A673 (cell line): ENCODE data around the gene RER1.

Source experiments
- EZH2 ChIP-seq: fragments of 200-600 bp; sonication (generic); IDR thresholded peaks from 2 replicates; pipeline ENCODE4 v1.6.1; 2017; ENCODE audit warnings: borderline replicate concordance, low read depth, mild to moderate bottlenecking, mixed read lengths, antibody characterized with exemption, low read length; ENCODE audit not compliant: poor library complexity, severe bottlenecking
- TF ChIP-seq, protein P1 (sequence below): fragments of 300-800, 200-600 bp; sonication (generic); conservative IDR thresholded peaks from 2 replicates; pipeline ENCODE4 v1.5.1; 2017; ENCODE audit warnings: low read depth, mild to moderate bottlenecking, antibody characterized with exemption, low read length, moderate library complexity, mixed read lengths

DNA sequence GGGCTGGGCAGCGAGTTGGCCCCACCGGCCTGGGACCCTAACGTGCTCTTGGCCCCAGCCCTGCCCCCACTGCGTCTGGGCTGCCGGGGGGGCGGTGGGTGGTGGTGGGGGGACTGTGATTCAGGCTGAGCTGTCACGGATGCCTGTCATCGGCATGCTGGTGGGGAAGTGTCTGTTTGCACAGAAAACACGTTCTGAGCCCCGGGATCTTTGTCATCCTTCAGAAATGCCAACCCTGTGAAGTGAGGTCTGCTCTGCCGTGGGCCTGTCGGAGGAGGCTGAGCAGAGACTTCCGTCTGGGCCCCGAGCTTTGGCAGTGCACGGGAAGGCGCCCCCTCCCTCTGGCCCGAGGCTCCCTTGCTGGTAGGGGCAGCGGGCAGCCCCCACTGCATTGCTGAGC, 60.1 kb downstream of the RER1 start:
- TF ChIP-seq, protein P1, sequence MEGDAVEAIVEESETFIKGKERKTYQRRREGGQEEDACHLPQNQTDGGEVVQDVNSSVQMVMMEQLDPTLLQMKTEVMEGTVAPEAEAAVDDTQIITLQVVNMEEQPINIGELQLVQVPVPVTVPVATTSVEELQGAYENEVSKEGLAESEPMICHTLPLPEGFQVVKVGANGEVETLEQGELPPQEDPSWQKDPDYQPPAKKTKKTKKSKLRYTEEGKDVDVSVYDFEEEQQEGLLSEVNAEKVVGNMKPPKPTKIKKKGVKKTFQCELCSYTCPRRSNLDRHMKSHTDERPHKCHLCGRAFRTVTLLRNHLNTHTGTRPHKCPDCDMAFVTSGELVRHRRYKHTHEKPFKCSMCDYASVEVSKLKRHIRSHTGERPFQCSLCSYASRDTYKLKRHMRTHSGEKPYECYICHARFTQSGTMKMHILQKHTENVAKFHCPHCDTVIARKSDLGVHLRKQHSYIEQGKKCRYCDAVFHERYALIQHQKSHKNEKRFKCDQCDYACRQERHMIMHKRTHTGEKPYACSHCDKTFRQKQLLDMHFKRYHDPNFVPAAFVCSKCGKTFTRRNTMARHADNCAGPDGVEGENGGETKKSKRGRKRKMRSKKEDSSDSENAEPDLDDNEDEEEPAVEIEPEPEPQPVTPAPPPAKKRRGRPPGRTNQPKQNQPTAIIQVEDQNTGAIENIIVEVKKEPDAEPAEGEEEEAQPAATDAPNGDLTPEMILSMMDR: no peak
- TF ChIP-seq EZH2: no peak
